ENCODE data around the gene IPO7.

Gene IPO7

GRCh38 chr11:9490376-9490775 is 105.9 kb downstream of the IPO7 start:
- DNase-seq (ENCODE audit: low read depth in 2 of 2), result no peak

GRCh38 chr11:9493492-9493891 is 109.0 kb downstream of the IPO7 start:
- DNase-seq (ENCODE audit: low read depth in 2 of 2), result no peak

GRCh38 chr11:9494316-9494715 is 109.9 kb downstream of the IPO7 start:
- DNase-seq (ENCODE audit: low read depth in 2 of 2), result no peak

GRCh38 chr11:9495803-9496514 is 111.5 kb downstream of the IPO7 start:
- DNase-seq (ENCODE audit: low read depth in 2 of 2), result no peak

All from stimulated activated CD4-positive, alpha-beta T cell treated with anti-CD3 and anti-CD28 coated beads, Interleukin-15, amount 100 ng/mL, for 48 hours (primary cell).